Endothelial cell of umbilical vein (primary cell): Measurements from ENCODE around the gene ECPAS.

ENCODE experiments used
- POLR2A ChIP-seq: IDR thresholded peaks from 2 replicates; pipeline ENCODE4 v1.6.1; 2012; ENCODE audit warnings: low read depth, mild to moderate bottlenecking, control low read depth, low read length
- TF ChIP-seq, protein P1 (sequence below), 2 donors: IDR thresholded peaks; 1 replicate in 1 of 2; 2 replicates in 1 of 2; pipeline ENCODE4 v1.5.1; 2011; ENCODE audit warnings: low read length in 2 of 2, mild to moderate bottlenecking in 2 of 2, moderate library complexity in 2 of 2, control low read depth in 1 of 2, inconsistent platforms in 1 of 2, low read depth in 1 of 2; ENCODE audit not compliant: insufficient read depth in 1 of 2; ENCODE audit errors: extremely low read depth in 1 of 2

DNA sequence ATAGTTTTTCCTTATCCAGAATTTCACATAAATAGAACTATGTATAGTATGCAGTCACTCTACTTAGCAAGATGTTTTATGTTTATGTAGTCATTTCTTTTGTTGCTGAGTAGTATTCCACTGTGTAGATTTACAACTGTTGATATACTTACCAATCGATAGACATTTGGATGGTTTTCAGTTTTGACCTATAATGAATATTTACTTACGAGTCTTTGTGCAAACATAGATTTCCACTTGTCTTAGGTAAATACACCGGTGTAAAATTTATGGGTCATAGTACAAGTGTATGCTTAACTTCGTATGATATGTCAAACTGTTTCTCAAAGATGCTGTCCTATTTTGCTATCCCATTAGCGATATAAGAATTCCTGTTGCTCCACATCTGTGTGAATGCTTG lies 134.4 kb downstream of the ECPAS start:
- TF ChIP-seq POLR2A, result no peak
- TF ChIP-seq, protein P1, sequence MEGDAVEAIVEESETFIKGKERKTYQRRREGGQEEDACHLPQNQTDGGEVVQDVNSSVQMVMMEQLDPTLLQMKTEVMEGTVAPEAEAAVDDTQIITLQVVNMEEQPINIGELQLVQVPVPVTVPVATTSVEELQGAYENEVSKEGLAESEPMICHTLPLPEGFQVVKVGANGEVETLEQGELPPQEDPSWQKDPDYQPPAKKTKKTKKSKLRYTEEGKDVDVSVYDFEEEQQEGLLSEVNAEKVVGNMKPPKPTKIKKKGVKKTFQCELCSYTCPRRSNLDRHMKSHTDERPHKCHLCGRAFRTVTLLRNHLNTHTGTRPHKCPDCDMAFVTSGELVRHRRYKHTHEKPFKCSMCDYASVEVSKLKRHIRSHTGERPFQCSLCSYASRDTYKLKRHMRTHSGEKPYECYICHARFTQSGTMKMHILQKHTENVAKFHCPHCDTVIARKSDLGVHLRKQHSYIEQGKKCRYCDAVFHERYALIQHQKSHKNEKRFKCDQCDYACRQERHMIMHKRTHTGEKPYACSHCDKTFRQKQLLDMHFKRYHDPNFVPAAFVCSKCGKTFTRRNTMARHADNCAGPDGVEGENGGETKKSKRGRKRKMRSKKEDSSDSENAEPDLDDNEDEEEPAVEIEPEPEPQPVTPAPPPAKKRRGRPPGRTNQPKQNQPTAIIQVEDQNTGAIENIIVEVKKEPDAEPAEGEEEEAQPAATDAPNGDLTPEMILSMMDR (IDR thresholded peaks at IDR 0.05; ENCODE audit: extremely low read depth in 1 of 2, insufficient read depth in 1 of 2, low read depth in 1 of 2, low read length in 2 of 2), result no peak
